ENCODE data around the gene HSPG2.

- no peak for TF ChIP-seq CTCF (IDR thresholded peaks at IDR 0.05)
- TF ChIP-seq POLR2A (IDR thresholded peaks at IDR 0.05): no peak
Measured at GRCh38 chr1:21897844-21898243, 39.3 kb downstream of the HSPG2 start.

All from gastroesophageal sphincter (tissue), 3 donors.